Smooth muscle cell (in vitro differentiated cells): Measurements from ENCODE around the gene DCLK1. TPM values are rescaled to one million over a fixed set of nuclear protein-coding genes. Genes with fewer than 3 reads are reported as not detected.

ENCODE experiments used
- DNase-seq: peaks from one replicate; lab custom pipeline; 2025; ENCODE audit not compliant: unreplicated experiment; lab: John Stamatoyannopoulos, UW
- H2AFZ ChIP-seq: fragments of 200-600 bp; sonication (generic); 2 replicates; pipeline ENCODE4 v1.6.0; 2016; ENCODE audit warnings: antibody characterized with exemption, low read depth, mild to moderate bottlenecking
- H3F3A ChIP-seq: fragments of 200-600 bp; sonication (generic); 2 replicates; pipeline ENCODE4 v1.6.0; 2017; ENCODE audit warnings: antibody characterized with exemption, low read depth
- H3K27ac ChIP-seq: fragments of 200-600 bp; sonication (generic); 2 replicates; pipeline ENCODE4 v1.5.1; 2016; ENCODE audit warnings: low read depth, mild to moderate bottlenecking
- H3K27me3 ChIP-seq: fragments of 200-600 bp; sonication (generic); 2 replicates; pipeline ENCODE4 v1.6.1; 2016; ENCODE audit warnings: low read depth, mild to moderate bottlenecking
- H3K36me3 ChIP-seq: fragments of 200-600 bp; sonication (generic); 2 replicates; pipeline ENCODE4 v1.5.1; 2016; ENCODE audit warnings: low read depth
- H3K4me1 ChIP-seq: fragments of 200-600 bp; sonication (generic); 2 replicates; pipeline ENCODE4 v1.5.1; 2016; ENCODE audit warnings: low read depth
- H3K4me2 ChIP-seq: fragments of 200-600 bp; sonication (generic); 2 replicates; pipeline ENCODE4 v1.6.0; 2016; ENCODE audit warnings: mild to moderate bottlenecking
- H3K4me3 ChIP-seq: fragments of 200-600 bp; sonication (generic); 2 replicates; pipeline ENCODE4 v1.5.1; 2016; ENCODE audit warnings: mild to moderate bottlenecking
- H3K79me2 ChIP-seq: fragments of 200-600 bp; sonication (generic); 2 replicates; pipeline ENCODE4 v1.6.0; 2016; ENCODE audit warnings: low read depth, mild to moderate bottlenecking
- H3K9ac ChIP-seq: fragments of 200-600 bp; sonication (generic); 2 replicates; pipeline ENCODE4 v1.6.0; 2016; ENCODE audit warnings: low read depth
- H3K9me3 ChIP-seq: fragments of 200-600 bp; sonication (generic); replicated peaks from 2 replicates; pipeline ENCODE4 v1.5.1; 2016; ENCODE audit warnings: low read depth
- H4K20me1 ChIP-seq: fragments of 200-600 bp; sonication (generic); 2 replicates; pipeline ENCODE4 v1.6.0; 2016; ENCODE audit warnings: low read depth
- WGBS: methylation state at CpG from one replicate; pipeline ENCODE4 v1.1.7; 2016; ENCODE audit warnings: low lambda C conversion rate; 5-methylcytosine and 5-hydroxymethylcytosine counted together
- polyA plus RNA-seq: library from polyadenylated mRNA; unstranded; fragments of >200 nt; fragmentation: Nextera tagmentation; extraction: Ambion mirVana; gene quantifications from 2 replicates; pipeline ENCODE4 v1.2.1, GENCODE V29; 2016
- total RNA-seq: library from RNA; depleted of rRNA; stranded (reverse); fragments of >200 nt; gene quantifications from 2 replicates; pipeline ENCODE4 v1.2.3, GENCODE V29; 2014
- TF ChIP-seq, protein P1 (sequence below): fragments of 200-600 bp; sonication (generic); IDR thresholded peaks from 2 replicates; pipeline ENCODE4 v1.5.1; 2017; ENCODE audit warnings: borderline replicate concordance, mild to moderate bottlenecking, antibody characterized with exemption; ENCODE audit not compliant: insufficient read depth, poor library complexity, severe bottlenecking

DCLK1 gene
- total and polyA plus RNA-seq, 2 experiments from 2014 or later, result 0.72 TPM; not detected in 1

DNA sequence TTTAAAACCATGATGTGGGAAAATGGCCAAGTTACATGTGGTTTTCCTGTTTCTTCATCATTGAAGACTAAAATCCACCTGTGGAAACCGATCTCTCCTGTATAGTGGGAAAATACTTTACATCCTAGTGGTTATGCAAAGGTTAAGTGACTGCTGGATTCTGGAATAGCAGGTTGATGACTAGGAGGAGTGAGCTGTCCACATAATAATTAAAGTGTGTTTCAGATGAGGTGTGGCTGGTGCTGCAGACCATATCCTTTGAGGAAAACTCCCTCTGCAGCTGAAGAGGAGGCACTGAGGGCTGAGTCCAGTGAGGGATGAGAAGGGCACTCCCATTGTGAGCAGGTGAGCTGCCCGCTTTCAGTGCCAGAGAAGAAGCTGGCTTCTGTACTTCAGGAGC is 43.2 kb downstream of the DCLK1 start:
- Histone ChIP-seq H3K9me3 (no peaks in the 10 kb centered on the region), H2AFZ (no peak overlapping the region), H3K9ac (no peak overlapping the region), H3F3A (no peaks in the 10 kb centered on the region), H3K4me1 (no peaks in the 10 kb centered on the region), H3K4me2 (no peak overlapping the region), H3K36me3 (no peaks in the 10 kb centered on the region), H3K27ac (no peak overlapping the region), H3K27me3 (no peaks in the 10 kb centered on the region), H4K20me1 (no peaks in the 10 kb centered on the region), H3K4me3 (no peak overlapping the region), H3K79me2 (no peaks in the 10 kb centered on the region)
- TF ChIP-seq, protein P1, sequence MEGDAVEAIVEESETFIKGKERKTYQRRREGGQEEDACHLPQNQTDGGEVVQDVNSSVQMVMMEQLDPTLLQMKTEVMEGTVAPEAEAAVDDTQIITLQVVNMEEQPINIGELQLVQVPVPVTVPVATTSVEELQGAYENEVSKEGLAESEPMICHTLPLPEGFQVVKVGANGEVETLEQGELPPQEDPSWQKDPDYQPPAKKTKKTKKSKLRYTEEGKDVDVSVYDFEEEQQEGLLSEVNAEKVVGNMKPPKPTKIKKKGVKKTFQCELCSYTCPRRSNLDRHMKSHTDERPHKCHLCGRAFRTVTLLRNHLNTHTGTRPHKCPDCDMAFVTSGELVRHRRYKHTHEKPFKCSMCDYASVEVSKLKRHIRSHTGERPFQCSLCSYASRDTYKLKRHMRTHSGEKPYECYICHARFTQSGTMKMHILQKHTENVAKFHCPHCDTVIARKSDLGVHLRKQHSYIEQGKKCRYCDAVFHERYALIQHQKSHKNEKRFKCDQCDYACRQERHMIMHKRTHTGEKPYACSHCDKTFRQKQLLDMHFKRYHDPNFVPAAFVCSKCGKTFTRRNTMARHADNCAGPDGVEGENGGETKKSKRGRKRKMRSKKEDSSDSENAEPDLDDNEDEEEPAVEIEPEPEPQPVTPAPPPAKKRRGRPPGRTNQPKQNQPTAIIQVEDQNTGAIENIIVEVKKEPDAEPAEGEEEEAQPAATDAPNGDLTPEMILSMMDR, result no peak
- 87% methylated on average over 2 of the region's 2 CpGs for WGBS
- DNase-seq, result no peak

GRCh38 chr13:36086117-36086516 is 45.1 kb downstream of the DCLK1 start:
- Histone ChIP-seq H3K36me3 (no peaks in the 10 kb centered on the region), H3K27ac (no peak overlapping the region), H3F3A (no peaks in the 10 kb centered on the region), H3K79me2 (no peaks in the 10 kb centered on the region), H3K27me3 (no peaks in the 10 kb centered on the region), H3K9ac (no peak overlapping the region), H2AFZ (no peak overlapping the region), H4K20me1 (no peaks in the 10 kb centered on the region), H3K4me2 (no peak overlapping the region), H3K9me3 (no peaks in the 10 kb centered on the region), H3K4me1 (no peaks in the 10 kb centered on the region), H3K4me3 (no peak overlapping the region)
- no peak for DNase-seq
- 75% methylated on average over 3 of the region's 3 CpGs for WGBS
- TF ChIP-seq, protein P1, result no peak

- no peak overlapping the region for H3K4me3 ChIP-seq
- no peaks in the 10 kb centered on the region for H3F3A ChIP-seq
- no peaks in the 10 kb centered on the region for H3K27me3 ChIP-seq
- no peak overlapping the region for H3K9ac ChIP-seq
- H3K4me2 ChIP-seq, result no peak overlapping the region
- DNase-seq, result no peak
- H3K9me3 ChIP-seq, result no peaks in the 10 kb centered on the region
- no peak overlapping the region for H2AFZ ChIP-seq
- TF ChIP-seq, protein P1, result no peak
- H3K27ac ChIP-seq, result no peak overlapping the region
- no peaks in the 10 kb centered on the region for H4K20me1 ChIP-seq
- 92% methylated on average over 6 of the region's 6 CpGs for WGBS
- no peaks in the 10 kb centered on the region for H3K4me1 ChIP-seq
- H3K79me2 ChIP-seq, result no peaks in the 10 kb centered on the region
- H3K36me3 ChIP-seq, result no peaks in the 10 kb centered on the region
These were observed 47.1 kb downstream of the DCLK1 start for GRCh38 chr13:36084131-36084530.

DNA sequence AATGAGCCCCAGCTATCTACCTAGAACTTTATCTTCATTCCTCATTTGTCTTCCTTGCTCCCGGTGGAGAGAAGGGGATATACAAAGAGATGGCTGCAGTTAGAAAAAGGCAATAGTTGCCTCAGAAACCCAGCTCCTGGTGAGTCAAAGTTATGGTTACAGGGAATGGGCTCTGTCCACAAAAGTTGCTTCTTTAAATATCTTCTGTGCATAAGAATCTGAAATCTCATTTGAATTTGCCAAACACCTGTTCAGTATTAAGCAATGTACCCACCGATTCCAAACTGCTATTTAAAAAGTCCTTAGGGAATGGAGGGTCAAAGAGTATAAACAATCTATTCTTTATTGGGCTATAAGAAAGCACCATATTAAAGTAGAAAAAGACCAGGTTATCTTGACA is 48.4 kb downstream of the DCLK1 start:
- H3K4me3 ChIP-seq, result no peak overlapping the region
- no peaks in the 10 kb centered on the region for H3K27me3 ChIP-seq
- TF ChIP-seq, protein P1, result no peak
- H3K9ac ChIP-seq, result no peak overlapping the region
- H3F3A ChIP-seq, result no peaks in the 10 kb centered on the region
- H3K9me3 ChIP-seq, result no peaks in the 10 kb centered on the region
- WGBS, result 89% methylated on average over 2 of the region's 2 CpGs
- H3K4me1 ChIP-seq, result no peaks in the 10 kb centered on the region
- no peak for DNase-seq
- no peak overlapping the region for H3K27ac ChIP-seq
- no peak overlapping the region for H2AFZ ChIP-seq
- H3K79me2 ChIP-seq, result no peaks in the 10 kb centered on the region
- H3K36me3 ChIP-seq, result no peaks in the 10 kb centered on the region
- no peak overlapping the region for H3K4me2 ChIP-seq
- no peaks in the 10 kb centered on the region for H4K20me1 ChIP-seq
